ENCODE measurements around the gene TBC1D10A.

TBC1D10A gene

DNA sequence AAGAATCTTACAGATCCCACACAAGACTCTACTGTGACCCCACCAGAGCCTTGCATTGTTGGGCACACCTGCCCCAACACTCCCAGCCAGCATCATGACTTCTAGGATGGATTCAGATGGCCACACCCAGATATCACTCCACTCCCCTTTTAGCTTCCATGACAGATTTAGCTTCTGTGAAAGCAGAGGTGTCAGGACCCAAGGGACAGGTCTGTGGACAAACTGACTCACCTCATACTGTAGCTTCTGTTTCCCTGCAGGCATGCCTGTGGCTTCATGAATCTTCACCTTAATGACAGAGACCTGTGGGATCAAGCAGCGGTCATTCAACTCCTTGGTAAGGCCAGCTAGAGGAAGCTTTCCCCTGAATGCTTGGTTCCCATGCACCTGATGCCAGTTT, 8.5 kb upstream of the TBC1D10A start:
- Mint-ChIP-seq H3K27me3 (ENCODE audit: low read depth) (no peaks in the 10 kb centered on the region), H3K4me1 (ENCODE audit: low read depth) (peaks cover 29% of the 10 kb centered on the region), H3K4me3 (no peak overlapping the region), H3K36me3 (ENCODE audit: low read depth) (peaks cover 64% of the 10 kb centered on the region), H3K27ac (peak overlapping the region; percentile 36), H3K9me3 (no peaks in the 10 kb centered on the region)

- H3K4me3 Mint-ChIP-seq, result no peak overlapping the region
- peaks cover 59% of the 10 kb centered on the region for H3K36me3 Mint-ChIP-seq (ENCODE audit: low read depth)
- H3K27me3 Mint-ChIP-seq (ENCODE audit: low read depth), result no peaks in the 10 kb centered on the region
- no peaks in the 10 kb centered on the region for H3K9me3 Mint-ChIP-seq
- H3K4me1 Mint-ChIP-seq (ENCODE audit: low read depth), result peaks cover 29% of the 10 kb centered on the region
- H3K27ac Mint-ChIP-seq, result peak overlapping the region; percentile 6
Observed at GRCh38 chr22:30334646-30335045, 7.9 kb upstream of the TBC1D10A start.

GRCh38 chr22:30333707-30334087, 7.0 kb upstream of the TBC1D10A start:
- peaks cover 50% of the 10 kb centered on the region for H3K36me3 Mint-ChIP-seq (ENCODE audit: low read depth)
- H3K4me1 Mint-ChIP-seq (ENCODE audit: low read depth), result peaks cover 29% of the 10 kb centered on the region
- no peaks in the 10 kb centered on the region for H3K27me3 Mint-ChIP-seq (ENCODE audit: low read depth)
- H3K9me3 Mint-ChIP-seq, result no peaks in the 10 kb centered on the region
- no peak overlapping the region for H3K4me3 Mint-ChIP-seq
- peak overlapping the region; percentile 41 for H3K27ac Mint-ChIP-seq

DNA sequence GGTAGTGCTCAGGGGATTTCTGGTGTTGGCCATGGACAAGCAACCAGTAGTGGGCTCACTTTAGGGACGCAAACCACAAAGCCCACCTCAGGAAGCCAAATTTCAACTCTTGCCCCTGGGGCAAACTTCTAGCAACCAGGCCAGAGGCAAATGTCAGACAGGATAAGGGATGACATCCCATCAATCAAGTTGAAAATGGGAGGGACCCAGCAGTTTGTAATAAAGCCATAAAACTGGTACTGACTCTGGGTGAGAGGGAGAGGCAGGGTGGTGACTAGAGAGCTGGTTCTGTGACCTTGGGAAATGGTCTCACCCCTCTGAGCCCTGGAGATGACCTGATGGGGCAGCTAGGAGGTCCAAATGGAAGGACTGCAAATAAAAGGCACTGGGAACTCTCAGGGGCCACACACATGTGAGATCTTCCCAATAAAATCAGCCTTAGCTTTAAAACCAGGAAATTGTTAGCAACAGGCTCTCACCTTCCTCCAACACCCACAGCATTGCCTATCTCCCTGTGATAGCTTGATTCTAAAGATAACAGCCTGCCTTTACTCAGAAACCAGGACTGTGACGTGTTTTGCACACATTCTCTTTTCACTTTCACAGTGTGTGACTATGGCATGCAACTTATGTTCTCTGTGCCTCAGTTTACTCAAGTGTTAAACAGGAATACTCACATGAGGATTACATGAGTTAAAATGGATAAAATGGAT, 6.4 kb upstream of the TBC1D10A start:
- peak overlapping the region; percentile 7 for H3K4me3 Mint-ChIP-seq
- H3K9me3 Mint-ChIP-seq, result no peaks in the 10 kb centered on the region
- H3K4me1 Mint-ChIP-seq (ENCODE audit: low read depth), result peaks cover 29% of the 10 kb centered on the region
- H3K27ac Mint-ChIP-seq, result peak overlapping the region; percentile 41
- H3K36me3 Mint-ChIP-seq (ENCODE audit: low read depth), result peaks cover 46% of the 10 kb centered on the region
- no peaks in the 10 kb centered on the region for H3K27me3 Mint-ChIP-seq (ENCODE audit: low read depth)

- Mint-ChIP-seq H3K27ac (no peak overlapping the region), H3K9me3 (no peaks in the 10 kb centered on the region)
Observed at GRCh38 chr22:30332551-30332950, 5.8 kb upstream of the TBC1D10A start.

DNA sequence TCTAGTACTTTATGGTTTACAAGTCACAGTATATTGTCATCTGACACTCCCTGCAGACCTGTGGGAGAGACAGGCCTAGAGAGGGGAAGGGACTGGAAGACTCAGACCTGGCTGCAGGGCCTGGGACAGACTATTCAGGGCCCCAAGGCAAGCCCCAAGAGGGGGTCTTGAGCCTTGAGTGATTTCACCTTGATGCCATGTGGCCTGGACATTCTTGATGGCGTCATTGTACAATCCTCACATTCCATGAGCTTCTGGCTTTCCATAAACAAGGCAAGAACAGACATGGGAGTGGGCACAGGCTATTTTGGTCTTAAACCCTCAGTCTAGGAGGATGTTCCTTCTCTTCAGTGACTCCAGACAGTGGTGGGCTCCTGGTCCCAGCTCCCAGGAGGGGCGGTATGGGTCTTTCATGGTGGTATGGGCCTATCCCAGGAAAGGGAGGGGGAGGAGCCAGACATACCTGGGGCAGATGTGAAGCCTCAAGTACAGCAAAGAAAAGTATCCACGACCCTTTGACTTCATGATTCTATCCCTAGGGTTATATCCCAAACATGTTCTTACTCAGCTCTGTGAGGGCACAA, 1.8 kb upstream of the TBC1D10A start:
- no peak overlapping the region for H3K4me3 Mint-ChIP-seq
- H3K27ac Mint-ChIP-seq, result peak overlapping the region; percentile 67
- H3K27me3 Mint-ChIP-seq (ENCODE audit: low read depth), result no peaks in the 10 kb centered on the region
- peaks cover 38% of the 10 kb centered on the region for H3K36me3 Mint-ChIP-seq (ENCODE audit: low read depth)
- H3K9me3 Mint-ChIP-seq, result peaks cover 3% of the 10 kb centered on the region
- peaks cover 42% of the 10 kb centered on the region for H3K4me1 Mint-ChIP-seq (ENCODE audit: low read depth)

More at GRCh38 chr22:30332551-30332950, 5.8 kb upstream of the TBC1D10A start:
- Mint-ChIP-seq H3K4me3 (no peak overlapping the region), H3K36me3 (ENCODE audit: low read depth) (peaks cover 44% of the 10 kb centered on the region), H3K27me3 (ENCODE audit: low read depth) (no peaks in the 10 kb centered on the region), H3K4me1 (ENCODE audit: low read depth) (peaks cover 33% of the 10 kb centered on the region)

DNA sequence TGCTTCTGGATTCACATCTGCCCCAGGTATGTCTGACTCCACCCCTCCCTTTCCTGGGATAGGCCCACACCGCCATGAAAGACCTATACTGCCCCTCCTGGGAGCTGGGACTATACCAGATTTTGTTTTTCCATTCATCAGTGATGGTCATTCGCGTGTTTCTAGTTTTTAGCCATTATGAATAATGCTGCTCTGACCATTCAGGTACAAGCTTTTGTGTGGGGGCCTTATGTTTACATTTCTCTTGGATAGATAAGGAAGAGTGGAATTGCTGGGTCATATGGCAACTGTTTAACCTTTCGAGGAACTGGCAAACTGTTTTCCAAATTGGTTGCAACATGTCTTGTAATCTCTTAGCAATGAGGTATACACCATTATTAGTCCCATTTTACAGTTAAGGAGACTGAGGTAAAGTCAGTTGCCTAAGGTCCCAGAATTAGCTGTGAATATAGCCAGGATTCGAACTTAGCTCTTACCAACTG, 1.2 kb upstream of the TBC1D10A start:
- peak overlapping the region; percentile 84 for H3K27ac Mint-ChIP-seq
- H3K36me3 Mint-ChIP-seq (ENCODE audit: low read depth), result peaks cover 37% of the 10 kb centered on the region
- no peaks in the 10 kb centered on the region for H3K27me3 Mint-ChIP-seq (ENCODE audit: low read depth)
- peak overlapping the region; percentile 82 for H3K4me3 Mint-ChIP-seq
- peaks cover 42% of the 10 kb centered on the region for H3K4me1 Mint-ChIP-seq (ENCODE audit: low read depth)
- peaks cover 3% of the 10 kb centered on the region for H3K9me3 Mint-ChIP-seq

GRCh38 chr22:30326255-30326705, 461 bp downstream of the TBC1D10A start:
- peak overlapping the region; percentile 65 for H3K27ac Mint-ChIP-seq
- H3K27me3 Mint-ChIP-seq (ENCODE audit: low read depth), result no peaks in the 10 kb centered on the region
- H3K36me3 Mint-ChIP-seq (ENCODE audit: low read depth), result peaks cover 31% of the 10 kb centered on the region
- H3K4me3 Mint-ChIP-seq, result peak overlapping the region; percentile 88
- H3K9me3 Mint-ChIP-seq, result peaks cover 3% of the 10 kb centered on the region
- peaks cover 44% of the 10 kb centered on the region for H3K4me1 Mint-ChIP-seq (ENCODE audit: low read depth)

GRCh38 chr22:30325724-30326254, 952 bp downstream of the TBC1D10A start:
- Mint-ChIP-seq H3K9me3 (peaks cover 3% of the 10 kb centered on the region), H3K36me3 (ENCODE audit: low read depth) (peaks cover 30% of the 10 kb centered on the region), H3K4me1 (ENCODE audit: low read depth) (peaks cover 44% of the 10 kb centered on the region), H3K4me3 (peak overlapping the region; percentile 88), H3K27me3 (ENCODE audit: low read depth) (no peaks in the 10 kb centered on the region), H3K27ac (peak overlapping the region; percentile 65)

DNA sequence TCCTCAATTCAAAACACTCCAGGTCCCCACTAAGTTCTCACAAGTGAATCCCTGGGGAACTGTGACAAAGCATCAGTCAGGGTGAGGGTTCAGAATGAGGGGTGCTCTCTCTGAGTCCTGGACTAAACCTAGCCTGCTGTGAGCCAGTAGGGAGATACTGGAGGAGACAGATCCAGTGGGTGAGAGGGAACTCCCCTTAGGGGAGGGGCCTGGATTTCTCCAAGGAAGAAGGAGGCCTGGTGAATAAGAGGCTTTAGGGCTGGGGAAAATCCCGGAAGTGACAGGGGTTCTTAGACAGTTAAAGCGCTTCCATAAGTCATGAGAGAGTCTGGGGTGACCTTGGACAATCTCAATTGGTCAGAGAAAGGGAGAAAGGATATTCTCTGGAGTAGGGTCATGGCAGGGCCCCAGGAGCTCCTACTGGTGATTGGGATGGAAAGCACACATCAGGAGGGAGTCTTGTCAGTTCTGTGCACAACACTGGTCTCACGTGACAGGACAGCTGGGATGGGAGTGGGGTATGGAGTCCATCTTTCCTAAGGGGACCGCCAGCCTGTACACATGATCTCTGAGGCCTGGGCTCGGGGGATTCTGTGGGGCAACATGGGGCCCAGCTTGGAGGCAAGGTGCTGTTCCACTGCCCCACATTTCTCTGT, 1.5 kb downstream of the TBC1D10A start:
- peaks cover 28% of the 10 kb centered on the region for H3K36me3 Mint-ChIP-seq (ENCODE audit: low read depth)
- H3K4me1 Mint-ChIP-seq (ENCODE audit: low read depth), result peaks cover 47% of the 10 kb centered on the region
- peaks cover 3% of the 10 kb centered on the region for H3K9me3 Mint-ChIP-seq
- H3K27me3 Mint-ChIP-seq (ENCODE audit: low read depth), result no peaks in the 10 kb centered on the region
- peak overlapping the region; percentile 88 for H3K4me3 Mint-ChIP-seq
- peak overlapping the region; percentile 68 for H3K27ac Mint-ChIP-seq

DNA sequence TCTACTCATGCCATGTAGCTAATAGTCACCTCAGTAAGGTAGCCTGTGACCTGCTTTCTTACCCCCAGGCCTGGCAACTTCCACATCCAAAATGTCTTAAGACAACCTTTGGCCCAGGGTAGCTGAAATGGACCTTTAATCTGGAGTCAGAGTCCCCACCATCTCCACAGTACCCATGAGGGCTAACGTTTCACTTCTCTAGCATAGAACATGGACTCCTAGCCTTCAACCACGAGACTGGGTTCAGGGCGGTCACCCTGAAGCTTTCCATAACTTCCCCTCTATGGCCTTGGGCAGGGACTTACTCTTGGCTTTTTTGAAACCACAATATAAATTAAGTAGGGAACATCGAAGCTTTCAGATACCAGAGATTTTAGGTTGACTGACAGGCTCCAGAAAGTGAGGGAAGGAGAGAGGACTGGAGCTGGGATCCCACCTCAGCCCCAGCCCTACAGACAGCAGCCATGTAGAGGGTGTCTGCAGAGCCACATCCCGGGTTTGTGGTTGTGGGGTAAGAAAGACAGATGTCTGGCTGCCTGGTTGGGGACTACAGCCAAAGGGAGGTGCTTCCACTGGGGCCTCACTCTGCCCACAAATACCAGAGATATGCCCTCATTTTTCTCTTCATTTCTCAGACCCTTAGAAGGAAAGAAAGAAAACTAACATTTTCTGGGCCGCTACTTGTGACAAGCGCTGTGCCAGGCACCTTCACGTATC, 2.6 kb downstream of the TBC1D10A start:
- peak overlapping the region; percentile 68 for H3K27ac Mint-ChIP-seq

DNA sequence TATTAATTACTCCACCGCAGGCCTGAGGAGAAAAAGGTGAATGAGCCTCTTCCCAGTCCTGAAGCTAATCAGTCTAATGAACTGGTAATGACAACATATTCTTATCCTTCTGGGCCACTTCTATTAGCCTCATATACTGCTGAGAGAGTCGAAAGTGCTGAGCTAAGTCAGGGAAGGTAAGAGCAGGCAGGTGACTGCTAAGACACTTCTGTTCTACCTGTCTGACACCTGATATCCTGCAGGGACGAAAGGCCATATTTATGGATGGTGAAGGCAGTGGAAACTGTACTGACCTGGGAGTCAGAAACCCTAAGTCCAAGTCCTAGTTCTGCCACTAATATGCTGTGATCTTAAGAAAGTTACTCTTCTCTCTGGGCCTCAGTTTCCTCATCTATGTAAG, 3.5 kb downstream of the TBC1D10A start:
- Mint-ChIP-seq H3K4me1 (ENCODE audit: low read depth) (peaks cover 65% of the 10 kb centered on the region), H3K9me3 (peaks cover 3% of the 10 kb centered on the region), H3K27me3 (ENCODE audit: low read depth) (no peaks in the 10 kb centered on the region), H3K36me3 (ENCODE audit: low read depth) (peaks cover 36% of the 10 kb centered on the region), H3K4me3 (peak overlapping the region; percentile 20), H3K27ac (no peak overlapping the region)

More for the DNA sequence above, 2.6 kb downstream of the TBC1D10A start:
- H3K4me3 Mint-ChIP-seq, result peak overlapping the region; percentile 88
- no peaks in the 10 kb centered on the region for H3K27me3 Mint-ChIP-seq (ENCODE audit: low read depth)
- peaks cover 3% of the 10 kb centered on the region for H3K9me3 Mint-ChIP-seq
- peaks cover 30% of the 10 kb centered on the region for H3K36me3 Mint-ChIP-seq (ENCODE audit: low read depth)
- peaks cover 55% of the 10 kb centered on the region for H3K4me1 Mint-ChIP-seq (ENCODE audit: low read depth)

DNA sequence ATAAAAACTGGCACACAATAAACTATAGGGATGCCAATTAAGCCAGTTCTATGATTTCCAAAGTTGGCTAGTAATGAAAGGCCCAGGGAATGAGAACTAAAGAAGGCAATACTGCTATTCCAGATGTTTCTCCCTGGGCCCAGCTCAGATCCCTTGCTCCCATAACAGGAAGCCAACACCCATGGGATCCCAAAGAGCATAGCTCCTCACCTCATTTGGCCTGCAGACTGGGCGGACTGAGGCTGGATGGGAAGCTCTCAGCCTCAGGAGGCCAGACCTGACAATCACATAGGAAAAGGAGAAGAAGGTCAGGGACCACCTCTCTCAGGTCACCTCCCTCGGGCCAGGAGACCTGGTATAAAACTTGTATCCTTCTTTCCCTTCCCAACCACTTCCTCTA, 5.3 kb downstream of the TBC1D10A start:
- Mint-ChIP-seq H3K4me1 (ENCODE audit: low read depth) (peaks cover 66% of the 10 kb centered on the region), H3K9me3 (peaks cover 3% of the 10 kb centered on the region), H3K27ac (no peak overlapping the region), H3K36me3 (ENCODE audit: low read depth) (peaks cover 36% of the 10 kb centered on the region), H3K4me3 (no peak overlapping the region), H3K27me3 (ENCODE audit: low read depth) (no peaks in the 10 kb centered on the region)

- Mint-ChIP-seq H3K36me3 (ENCODE audit: low read depth) (peaks cover 39% of the 10 kb centered on the region), H3K4me3 (no peak overlapping the region), H3K27me3 (ENCODE audit: low read depth) (no peaks in the 10 kb centered on the region), H3K4me1 (ENCODE audit: low read depth) (peaks cover 72% of the 10 kb centered on the region), H3K27ac (no peak overlapping the region), H3K9me3 (peaks cover 3% of the 10 kb centered on the region)
Observed at GRCh38 chr22:30320021-30320556, 6.7 kb downstream of the TBC1D10A start.

All from T-helper 1 cell treated with Interleukin-12 subunit alpha and Interleukin-12 subunit beta and Interleukin-4 antibody, amounts not matched to agents 30 μg/mL and 1 μg/mL, for 36 hours (primary cell).